ENCODE results near the gene CTBP1.

The CTBP1 gene

DNA sequence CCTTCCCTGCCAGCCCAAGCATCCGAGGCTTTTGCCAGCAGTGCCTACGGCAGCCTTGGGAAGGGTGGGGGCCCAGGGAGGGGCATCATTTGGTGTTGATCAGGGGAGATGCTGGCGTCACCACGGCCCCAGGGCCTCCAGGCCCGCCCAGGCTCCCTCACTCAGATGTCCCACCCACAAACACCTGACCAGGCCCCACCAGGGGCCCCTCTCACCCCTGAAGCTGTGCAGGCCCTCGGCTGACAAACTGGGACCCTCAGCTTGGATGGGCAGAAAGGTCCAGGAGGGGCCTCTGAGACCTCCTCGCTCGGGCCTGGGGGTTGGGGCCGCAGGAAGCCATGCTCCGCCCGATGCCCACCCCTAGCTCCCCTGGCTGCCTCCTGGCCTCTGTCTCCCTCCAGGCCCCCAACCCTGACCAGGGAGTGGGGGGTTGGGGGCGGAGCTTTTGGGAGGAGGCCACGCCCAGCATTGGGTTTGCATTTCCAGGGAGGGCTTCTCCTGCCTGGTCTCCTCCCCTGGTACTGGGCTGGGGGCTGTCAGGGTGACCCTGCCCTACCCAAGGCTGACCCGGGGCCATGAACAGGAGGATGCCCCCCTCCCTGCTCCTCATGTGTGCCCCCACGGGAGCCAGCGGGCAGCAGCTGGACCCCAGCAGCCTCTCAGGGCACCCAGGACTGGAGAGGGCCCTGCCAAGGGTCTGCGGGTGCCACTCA, 43.2 kb downstream of the CTBP1 start:
- Histone ChIP-seq H3K27ac (ENCODE audit: low read depth, low read length) (no peak overlapping the region), H3K36me3 (ENCODE audit: control insufficient read depth, insufficient read depth, low read length) (peaks cover under 1% of the 10 kb centered on the region), H3K4me3 (ENCODE audit: low read length) (no peak overlapping the region), H3K27me3 (ENCODE audit: control insufficient read depth, insufficient read depth, low read length) (no peaks in the 10 kb centered on the region), H3K4me1 (ENCODE audit: control insufficient read depth, insufficient read depth, low read length) (peaks cover 33% of the 10 kb centered on the region), H3K9ac (ENCODE audit: low read length) (no peak overlapping the region)

DNA sequence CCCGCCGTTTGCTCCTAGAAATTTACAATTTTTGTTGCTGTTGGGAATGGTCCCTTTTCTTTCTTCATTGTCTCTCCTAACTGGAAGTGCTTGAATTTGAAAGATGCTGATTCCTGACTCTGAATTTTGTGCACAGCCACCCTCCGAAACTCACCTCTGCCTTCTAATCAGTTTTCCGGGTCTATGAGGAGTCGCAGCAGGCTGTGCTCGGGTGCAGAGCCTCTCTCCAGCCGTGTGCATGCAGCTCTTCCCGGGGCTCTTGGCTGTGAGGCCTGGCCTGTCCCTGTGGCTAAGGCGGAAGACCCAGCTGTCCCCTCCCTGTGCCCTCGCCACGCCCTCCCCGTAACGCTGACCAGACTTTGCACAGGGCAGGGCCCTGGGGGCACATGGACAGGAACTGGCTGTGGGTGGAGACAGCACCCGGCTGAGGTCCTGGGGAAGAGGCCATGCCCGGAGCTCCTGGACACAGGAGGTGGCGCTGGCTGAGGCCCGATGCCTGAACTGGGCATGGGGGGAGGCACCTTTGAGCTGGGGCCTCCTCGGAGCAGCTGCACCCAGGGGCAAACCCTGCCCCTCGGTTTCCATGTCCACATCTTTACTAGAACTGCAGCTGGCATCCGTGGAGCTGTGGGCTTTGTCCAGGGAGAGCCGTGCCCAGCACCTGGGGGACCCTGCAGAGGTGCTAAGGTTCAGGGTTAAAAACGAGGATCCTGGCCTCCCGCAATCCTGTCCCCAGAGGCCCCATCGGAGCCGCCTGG, 43.9 kb downstream of the CTBP1 start:
- H3K27ac ChIP-seq (ENCODE audit: low read depth, low read length), result no peak overlapping the region
- peaks cover 33% of the 10 kb centered on the region for H3K4me1 ChIP-seq (ENCODE audit: control insufficient read depth, insufficient read depth, low read length)
- H3K4me3 ChIP-seq (ENCODE audit: low read length), result peak overlapping the region; percentile 22
- no peak overlapping the region for H3K9ac ChIP-seq (ENCODE audit: low read length)
- no peaks in the 10 kb centered on the region for H3K27me3 ChIP-seq (ENCODE audit: control insufficient read depth, insufficient read depth, low read length)
- no peaks in the 10 kb centered on the region for H3K36me3 ChIP-seq (ENCODE audit: control insufficient read depth, insufficient read depth, low read length)

DNA sequence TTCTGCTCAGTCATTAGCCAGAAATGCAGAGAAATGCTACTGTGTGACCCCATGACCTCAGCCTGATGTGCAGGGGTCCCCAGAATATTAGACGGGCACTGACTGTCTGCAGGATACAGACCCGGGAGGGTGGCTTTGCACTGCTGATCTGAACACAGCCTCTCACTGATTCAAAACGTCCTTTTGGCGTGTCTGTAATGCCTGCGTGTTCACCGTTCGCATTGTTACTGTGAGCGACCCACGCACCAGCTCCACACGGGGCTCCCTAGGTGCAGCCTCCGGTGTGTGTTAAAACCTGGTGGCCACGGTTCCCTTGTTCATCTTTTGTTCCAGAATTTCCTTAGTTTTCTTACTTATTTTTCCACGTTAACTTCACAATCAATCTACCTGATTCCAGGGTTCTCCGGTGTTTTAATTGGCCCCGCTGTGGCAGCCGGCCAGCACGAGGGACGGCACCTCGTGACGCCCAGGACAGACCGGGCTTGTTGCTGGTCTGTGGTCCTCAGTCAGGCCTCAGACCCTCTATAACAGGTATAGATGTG, 44.6 kb downstream of the CTBP1 start:
- Histone ChIP-seq H3K4me3 (ENCODE audit: low read length) (peak overlapping the region; percentile 22), H3K27ac (ENCODE audit: low read depth, low read length) (no peak overlapping the region), H3K4me1 (ENCODE audit: control insufficient read depth, insufficient read depth, low read length) (peaks cover 27% of the 10 kb centered on the region), H3K9ac (ENCODE audit: low read length) (no peak overlapping the region), H3K36me3 (ENCODE audit: control insufficient read depth, insufficient read depth, low read length) (no peaks in the 10 kb centered on the region), H3K27me3 (ENCODE audit: control insufficient read depth, insufficient read depth, low read length) (no peaks in the 10 kb centered on the region)

DNA sequence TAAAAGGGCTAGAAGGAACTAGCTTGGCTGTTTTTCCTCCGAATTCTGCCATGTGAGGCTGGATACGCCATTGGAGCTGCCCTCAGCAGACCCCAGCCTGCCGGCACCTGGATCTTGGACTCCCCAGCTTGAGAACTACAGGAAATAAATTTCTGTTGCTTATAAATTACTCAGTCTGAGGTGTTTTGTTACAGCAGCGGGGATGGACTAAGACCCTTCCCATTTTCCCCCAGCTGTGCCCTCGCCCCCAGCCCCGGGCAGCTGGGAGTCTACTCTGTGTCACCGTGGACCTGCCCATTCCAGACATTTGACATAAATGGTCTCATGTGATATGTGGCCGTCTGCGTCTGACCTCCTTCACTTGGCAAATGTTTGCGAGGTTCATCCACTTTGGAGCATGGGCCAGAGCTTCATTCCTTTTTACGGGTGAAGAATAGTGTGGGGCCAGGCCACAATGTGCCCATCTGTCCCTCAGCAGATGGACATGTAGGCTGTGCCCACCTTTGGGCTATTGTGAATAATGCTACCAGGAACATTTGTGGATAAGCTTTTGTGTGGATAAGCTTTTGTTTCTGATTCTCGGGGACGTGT, 45.8 kb downstream of the CTBP1 start:
- Histone ChIP-seq H3K9ac (ENCODE audit: low read length) (no peak overlapping the region), H3K4me1 (ENCODE audit: control insufficient read depth, insufficient read depth, low read length) (peaks cover 15% of the 10 kb centered on the region), H3K27me3 (ENCODE audit: control insufficient read depth, insufficient read depth, low read length) (no peaks in the 10 kb centered on the region), H3K27ac (ENCODE audit: low read depth, low read length) (peak overlapping the region; percentile 70), H3K4me3 (ENCODE audit: low read length) (no peak overlapping the region), H3K36me3 (ENCODE audit: control insufficient read depth, insufficient read depth, low read length) (no peaks in the 10 kb centered on the region)

DNA sequence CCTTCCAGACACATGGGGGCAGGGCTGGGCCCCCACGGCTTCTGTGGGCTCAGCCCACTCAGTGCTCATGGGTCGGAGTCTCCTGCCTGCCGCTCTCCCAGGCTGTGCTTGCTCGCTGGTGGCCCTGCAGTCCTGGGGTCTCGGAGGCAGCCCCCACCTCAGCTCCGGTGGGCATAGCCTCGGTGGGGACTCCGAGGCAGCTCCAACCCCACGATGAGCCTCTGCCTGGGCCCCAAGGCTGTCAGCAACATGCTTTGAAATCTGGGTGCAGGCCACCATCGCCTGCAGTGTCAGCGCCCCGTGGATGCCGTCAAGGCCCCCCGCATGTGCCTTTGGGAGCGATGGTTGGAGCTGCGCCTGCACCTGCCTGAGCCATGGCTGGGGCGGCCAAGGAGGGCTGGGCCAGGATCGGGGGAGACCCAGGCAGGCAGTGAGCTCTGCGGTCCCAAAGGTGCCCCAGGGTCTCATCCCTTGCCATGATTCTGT, 46.4 kb downstream of the CTBP1 start:
- Histone ChIP-seq H3K36me3 (ENCODE audit: control insufficient read depth, insufficient read depth, low read length) (no peaks in the 10 kb centered on the region), H3K4me3 (ENCODE audit: low read length) (no peak overlapping the region), H3K27me3 (ENCODE audit: control insufficient read depth, insufficient read depth, low read length) (no peaks in the 10 kb centered on the region), H3K9ac (ENCODE audit: low read length) (no peak overlapping the region), H3K4me1 (ENCODE audit: control insufficient read depth, insufficient read depth, low read length) (peaks cover 13% of the 10 kb centered on the region), H3K27ac (ENCODE audit: low read depth, low read length) (peak overlapping the region; percentile 70)

DNA sequence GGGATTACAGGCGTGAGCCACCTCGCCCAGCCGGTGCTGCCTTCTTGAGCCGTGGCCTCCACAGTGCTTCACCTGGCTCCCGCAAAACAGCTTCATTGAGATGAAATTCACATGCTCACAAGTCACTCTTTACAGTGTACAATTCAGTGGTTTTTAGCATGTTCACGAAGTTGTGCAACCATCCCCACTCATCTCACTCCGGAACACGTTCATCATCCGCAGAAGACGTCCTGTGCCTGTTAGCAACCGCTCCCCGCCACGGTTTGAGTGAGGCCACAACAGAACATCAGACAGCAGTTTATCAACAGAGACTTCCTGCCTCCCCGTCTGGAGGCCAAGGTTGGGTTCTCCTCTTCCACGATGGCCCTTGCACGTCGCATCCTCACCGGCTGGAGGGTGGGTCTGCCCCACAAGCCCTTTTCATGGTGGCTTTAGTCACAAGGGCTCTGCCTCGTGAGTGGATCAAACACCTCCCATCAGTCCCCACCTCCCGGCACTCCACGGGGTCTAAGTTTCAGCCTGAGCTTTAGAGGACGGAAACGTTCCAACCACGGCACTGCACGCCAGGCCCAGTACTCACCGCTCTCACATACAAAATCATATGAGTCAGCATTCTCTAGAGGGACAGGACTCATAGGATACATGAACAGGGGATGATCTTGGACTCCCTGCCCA, 46.9 kb downstream of the CTBP1 start:
- Histone ChIP-seq H3K27ac (ENCODE audit: low read depth, low read length) (peak overlapping the region; percentile 70), H3K9ac (ENCODE audit: low read length) (no peak overlapping the region), H3K27me3 (ENCODE audit: control insufficient read depth, insufficient read depth, low read length) (no peaks in the 10 kb centered on the region), H3K4me1 (ENCODE audit: control insufficient read depth, insufficient read depth, low read length) (peaks cover 13% of the 10 kb centered on the region), H3K4me3 (ENCODE audit: low read length) (no peak overlapping the region), H3K36me3 (ENCODE audit: control insufficient read depth, insufficient read depth, low read length) (no peaks in the 10 kb centered on the region)

DNA sequence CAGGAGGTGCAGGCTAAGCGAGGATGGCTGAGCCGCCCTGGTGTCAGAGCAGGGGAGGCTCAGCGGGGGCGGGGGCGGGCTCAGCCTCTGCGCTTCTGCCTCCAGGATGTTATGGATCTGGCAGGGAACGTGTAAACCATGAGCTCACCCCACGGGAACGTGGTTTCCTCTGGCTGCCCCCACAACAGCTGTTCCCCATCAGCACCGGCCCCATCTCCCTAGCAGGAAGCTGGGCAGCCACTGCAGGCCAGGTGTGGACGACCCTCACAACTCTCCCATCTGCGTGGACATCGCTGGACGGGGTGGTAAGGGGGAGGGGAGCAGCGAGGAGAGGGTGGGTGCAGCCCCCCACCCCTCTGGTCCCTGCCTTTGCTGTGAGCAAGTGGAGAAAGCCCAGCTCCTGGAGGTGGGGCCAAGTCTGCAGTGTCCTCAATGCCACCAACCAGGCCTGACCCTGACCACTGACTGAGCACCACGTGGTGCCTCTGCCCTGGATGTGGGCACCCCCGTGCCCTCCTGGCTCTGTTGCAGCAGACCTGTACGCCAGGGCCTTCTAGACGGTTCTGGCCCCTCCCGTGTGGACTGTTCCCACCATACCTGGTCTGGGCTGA, 48.4 kb downstream of the CTBP1 start:
- peak overlapping the region; percentile 40 for H3K4me3 ChIP-seq (ENCODE audit: low read length)
- no peaks in the 10 kb centered on the region for H3K36me3 ChIP-seq (ENCODE audit: control insufficient read depth, insufficient read depth, low read length)
- peaks cover 13% of the 10 kb centered on the region for H3K4me1 ChIP-seq (ENCODE audit: control insufficient read depth, insufficient read depth, low read length)
- peak overlapping the region; percentile 64 for H3K27ac ChIP-seq (ENCODE audit: low read depth, low read length)
- H3K27me3 ChIP-seq (ENCODE audit: control insufficient read depth, insufficient read depth, low read length), result no peaks in the 10 kb centered on the region
- H3K9ac ChIP-seq (ENCODE audit: low read length), result no peak overlapping the region

DNA sequence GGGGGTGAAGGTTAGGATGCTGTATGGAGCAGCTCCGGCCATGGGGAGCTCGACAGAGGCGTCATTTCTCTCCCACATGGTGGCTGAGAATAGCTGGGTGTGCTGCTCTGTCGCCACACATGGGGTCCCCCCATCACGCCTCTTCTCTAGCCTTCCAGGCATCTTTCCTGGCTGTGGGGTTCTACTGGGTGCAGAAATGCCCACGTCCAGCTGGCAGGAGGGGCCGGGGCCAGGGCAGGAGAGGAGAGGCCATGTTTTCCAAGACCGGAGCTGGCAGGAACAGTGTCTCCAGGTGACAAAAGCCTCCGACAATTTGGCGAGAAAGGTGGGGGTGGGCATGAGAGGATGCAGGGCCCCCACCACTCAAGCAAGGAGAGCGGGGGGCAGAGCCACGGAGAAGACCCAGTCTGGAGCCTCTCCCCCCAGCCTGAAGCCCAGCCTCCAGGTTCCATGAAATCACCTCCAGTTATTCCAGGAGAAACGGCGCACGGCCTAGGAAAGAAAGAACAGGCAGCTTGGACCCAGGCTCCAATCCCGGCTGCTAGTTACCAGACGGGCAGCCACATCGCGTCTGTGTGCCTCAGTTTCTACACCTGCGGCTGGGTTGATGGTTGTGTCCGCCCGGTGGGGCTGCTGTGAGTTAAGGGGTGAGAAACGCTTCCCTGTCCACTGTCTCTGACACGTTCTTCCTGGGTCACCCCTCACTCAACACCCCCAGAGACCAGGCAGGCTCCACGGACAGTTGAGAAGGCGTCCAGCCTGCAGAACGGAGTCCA, 49.2 kb downstream of the CTBP1 start:
- no peaks in the 10 kb centered on the region for H3K27me3 ChIP-seq (ENCODE audit: control insufficient read depth, insufficient read depth, low read length)
- H3K4me1 ChIP-seq (ENCODE audit: control insufficient read depth, insufficient read depth, low read length), result peaks cover 13% of the 10 kb centered on the region
- no peak overlapping the region for H3K9ac ChIP-seq (ENCODE audit: low read length)
- peak overlapping the region; percentile 64 for H3K27ac ChIP-seq (ENCODE audit: low read depth, low read length)
- H3K36me3 ChIP-seq (ENCODE audit: control insufficient read depth, insufficient read depth, low read length), result no peaks in the 10 kb centered on the region
- H3K4me3 ChIP-seq (ENCODE audit: low read length), result no peak overlapping the region

DNA sequence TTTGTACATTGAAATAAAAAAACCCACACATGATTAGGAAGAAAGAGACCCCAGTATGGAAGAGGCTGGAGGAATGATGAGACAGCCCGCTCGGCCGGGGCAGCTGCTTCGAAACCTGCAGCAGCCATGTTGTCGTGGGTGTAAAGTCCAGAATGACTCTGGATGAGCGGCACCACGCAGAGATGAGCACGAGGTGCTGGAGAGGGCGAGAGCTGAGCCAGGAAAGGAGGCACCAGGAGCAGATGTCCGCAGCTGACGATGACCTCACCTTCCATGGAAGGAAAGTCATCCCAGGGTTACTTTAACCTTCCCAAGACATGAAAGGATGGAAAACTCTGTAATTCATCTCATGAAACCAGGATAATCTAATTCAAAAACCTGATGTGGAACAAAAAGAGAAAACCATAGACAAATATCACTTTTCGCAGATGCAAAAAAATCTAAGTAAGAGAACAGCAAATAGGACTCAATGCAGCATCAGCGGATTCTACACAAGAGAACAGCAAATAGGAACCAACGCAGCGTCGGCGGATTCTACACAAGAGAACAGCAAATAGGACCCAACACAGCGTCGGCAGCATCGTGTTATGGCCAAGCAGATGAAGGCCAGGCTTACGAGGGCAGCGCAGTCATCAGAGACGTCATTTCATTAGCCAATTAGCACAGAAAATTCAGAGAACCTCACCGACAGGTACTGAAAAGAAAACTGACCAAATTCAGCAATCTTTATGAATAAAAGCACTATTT, 50.7 kb downstream of the CTBP1 start:
- no peak overlapping the region for H3K27ac ChIP-seq (ENCODE audit: low read depth, low read length)
- no peak overlapping the region for H3K4me3 ChIP-seq (ENCODE audit: low read length)
- peaks cover 19% of the 10 kb centered on the region for H3K4me1 ChIP-seq (ENCODE audit: control insufficient read depth, insufficient read depth, low read length)
- no peaks in the 10 kb centered on the region for H3K36me3 ChIP-seq (ENCODE audit: control insufficient read depth, insufficient read depth, low read length)
- H3K27me3 ChIP-seq (ENCODE audit: control insufficient read depth, insufficient read depth, low read length), result no peaks in the 10 kb centered on the region
- no peak overlapping the region for H3K9ac ChIP-seq (ENCODE audit: low read length)

DNA sequence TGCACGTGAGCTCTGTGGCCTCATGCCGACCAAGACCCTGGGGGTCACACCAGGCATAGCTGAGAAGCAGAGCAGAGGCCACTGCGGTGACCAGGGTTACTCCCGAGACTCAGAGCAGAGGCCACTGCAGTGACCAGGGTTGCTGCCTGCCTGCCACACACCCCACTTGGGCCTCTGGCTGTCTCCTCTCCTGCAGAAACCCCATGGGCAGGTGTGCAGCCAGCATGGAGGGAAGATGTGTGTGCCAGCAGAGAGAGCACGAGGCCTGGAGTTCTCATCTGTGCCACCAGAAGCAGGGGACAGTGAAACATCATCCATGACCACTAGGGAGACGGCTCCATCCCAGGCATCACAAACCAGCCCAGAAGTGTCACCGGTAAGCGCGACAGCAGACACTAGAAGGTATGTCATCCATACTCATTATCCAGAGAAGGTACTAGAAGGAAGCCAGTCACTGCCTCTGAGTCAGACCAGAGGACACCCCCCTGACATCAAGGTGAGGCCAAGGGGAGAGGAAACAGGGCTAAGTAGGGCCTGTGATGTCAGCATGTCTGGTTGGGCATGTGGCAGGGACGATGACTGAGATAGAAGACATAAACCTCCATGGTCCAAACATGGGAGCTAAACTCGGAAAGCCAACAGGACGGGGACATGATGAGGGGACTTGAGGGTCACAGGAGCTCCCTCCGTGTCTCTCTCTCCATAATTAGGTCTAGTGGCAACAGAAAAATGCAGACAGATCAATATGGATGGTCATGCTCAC, 52.3 kb downstream of the CTBP1 start:
- H3K4me1 ChIP-seq (ENCODE audit: control insufficient read depth, insufficient read depth, low read length), result peaks cover 33% of the 10 kb centered on the region
- no peaks in the 10 kb centered on the region for H3K27me3 ChIP-seq (ENCODE audit: control insufficient read depth, insufficient read depth, low read length)

More for the DNA sequence above, 52.3 kb downstream of the CTBP1 start:
- H3K4me3 ChIP-seq (ENCODE audit: low read length), result no peak overlapping the region
- no peak overlapping the region for H3K27ac ChIP-seq (ENCODE audit: low read depth, low read length)
- H3K36me3 ChIP-seq (ENCODE audit: control insufficient read depth, insufficient read depth, low read length), result no peaks in the 10 kb centered on the region
- no peak overlapping the region for H3K9ac ChIP-seq (ENCODE audit: low read length)

Data from rectal smooth muscle tissue (tissue), 1 donor.